HG02970 (cell line): ENCODE data around the gene KCND1.

Source experiments
- ATAC-seq: cut with Tn5 transposase; IDR thresholded peaks from one replicate; pipeline ENCODE4 v1.9.1; 2021; ENCODE audit warnings: mild to moderate bottlenecking, moderate library complexity, moderate number of reproducible peaks; ENCODE audit not compliant: unreplicated experiment, low FRiP score

The KCND1 gene

GRCh38 chrX:48914593-48915493 lies 56.8 kb downstream of the KCND1 start:
- ATAC-seq = no peak

- no peak for ATAC-seq
Measured at GRCh38 chrX:48913605-48914366, 57.9 kb downstream of the KCND1 start.

- ATAC-seq = peak; percentile 51
Measured at GRCh38 chrX:48911412-48912182, 60.0 kb downstream of the KCND1 start, which contains the start of gene SLC35A2. Gene SLC35A2 (minus strand): TSS chrX:48911646. CDS start chrX:48911636, 10 bp downstream.
